CD4-positive, alpha-beta T cell (primary cell): ENCODE measurements around the gene GTF2IRD1. TPM values are rescaled to one million over a fixed set of nuclear protein-coding genes. Genes with fewer than 3 reads are reported as not detected.
"Not testable (repeated sequence)": the region's sequence is repeated elsewhere in the genome, so short reads cannot be mapped to it uniquely, and the experiment has no call there.

Experiments used
- ATAC-seq: fragments of 200-7000 bp; cut with Tn5 transposase; one replicate; pipeline ENCODE4 v1.10.0; 2022; ENCODE audit warnings: mild to moderate bottlenecking; ENCODE audit not compliant: poor library complexity
- CTCF ChIA-PET: fragments of 350-600 bp; sonication (Branson Sonifier 250); formaldehyde crosslinking; loops from one replicate; lab custom pipeline; 2021; ENCODE audit warnings: antibody characterized with exemption, inconsistent platforms; lab: Charles Lee
- POLR2A ChIA-PET: fragments of 350-600 bp; sonication (Branson Sonifier 250); formaldehyde crosslinking; loops from one replicate; lab custom pipeline; 2021; ENCODE audit warnings: antibody characterized with exemption, inconsistent platforms; lab: Charles Lee
- DNase-seq, 14 experiments: peaks; one replicate each; pipeline ENCODE4 v3.0.0-alpha.2; 2013 to 2020; ENCODE audit warnings: mixed read lengths in 2 of 14
- H3K27ac ChIP-seq, 2 donors: one replicate each; pipeline versions ENCODE4 v1.5.1 to v1.7.0; 2013; ENCODE audit warnings: low read length in 2 of 2, low read depth in 1 of 2, mild to moderate bottlenecking in 1 of 2
- H3K27me3 ChIP-seq, 2 experiments: 1 replicate in 1 of 2; 2 replicates in 1 of 2; pipeline versions ENCODE4 v1.6.1 to v1.7.0; 2013; ENCODE audit warnings: low read length in 2 of 2, control low read depth in 1 of 2, mild to moderate bottlenecking in 1 of 2, moderate library complexity in 1 of 2; ENCODE audit not compliant: insufficient read depth in 2 of 2, control insufficient read depth in 1 of 2
- H3K36me3 ChIP-seq: one replicate; pipeline ENCODE4 v1.6.1; 2013; ENCODE audit warnings: low read length, control low read depth; ENCODE audit not compliant: insufficient read depth
- H3K4me1 ChIP-seq: one replicate; pipeline ENCODE4 v1.6.1; 2013; ENCODE audit warnings: low read length, control low read depth; ENCODE audit not compliant: insufficient read depth
- H3K4me3 ChIP-seq: one replicate; pipeline ENCODE4 v1.5.1; 2013; ENCODE audit warnings: mild to moderate bottlenecking, low read length, moderate library complexity
- H3K9me3 ChIP-seq, 2 experiments: 1 replicate in 1 of 2; 2 replicates in 1 of 2; pipeline versions ENCODE4 v1.6.1 to v1.7.0; 2013; ENCODE audit warnings: low read length in 2 of 2, mild to moderate bottlenecking in 2 of 2, control low read depth in 1 of 2, moderate library complexity in 1 of 2; ENCODE audit not compliant: control insufficient read depth in 1 of 2, insufficient read depth in 1 of 2
- H3K27ac Mint-ChIP-seq: one replicate; pipeline ENCODE4 v1.8.0; 2020; ENCODE audit warnings: mixed read lengths
- H3K27me3 Mint-ChIP-seq: one replicate; pipeline ENCODE4 v1.8.0; 2021; ENCODE audit warnings: mixed read lengths
- H3K36me3 Mint-ChIP-seq: one replicate; pipeline ENCODE4 v1.8.0; 2021; ENCODE audit warnings: low read depth, mixed read lengths
- H3K4me1 Mint-ChIP-seq: one replicate; pipeline ENCODE4 v1.8.0; 2021; ENCODE audit warnings: low read depth, mixed read lengths
- H3K4me3 Mint-ChIP-seq: one replicate; pipeline ENCODE4 v1.8.0; 2020; ENCODE audit warnings: mild to moderate bottlenecking, mixed read lengths
- H3K9me3 Mint-ChIP-seq: one replicate; pipeline ENCODE4 v1.8.0; 2020; ENCODE audit warnings: mixed read lengths
- intact Hi-C, 2 experiments: fragments of 100-400 bp; cut with DNase I in 1 of 2; cut with micrococcal nuclease in 1 of 2; formaldehyde crosslinking; loops; one replicate each; pipeline versions ENCODE4 v1.15.1 to v1.9.0; 2023 to 2025; cut with DNase I, micrococcal nuclease
- total RNA-seq, 174 experiments: library from RNA in 2 of 174; stranded (reverse) in 2 of 174; gene quantifications; one replicate each; pipeline ENCODE4 v1.2.3 and lab custom pipeline; 2021 to 2026
- TF ChIP-seq, protein P1 (sequence below): fragments of 200-600 bp; IDR thresholded peaks from one replicate; pipeline ENCODE4 v1.8.0; 2022; ENCODE audit warnings: antibody characterized with exemption, mild to moderate bottlenecking

The GTF2IRD1 gene
- total RNA-seq, 2 experiments from 2014 or later: 0.74 to 1.2 TPM

DNA sequence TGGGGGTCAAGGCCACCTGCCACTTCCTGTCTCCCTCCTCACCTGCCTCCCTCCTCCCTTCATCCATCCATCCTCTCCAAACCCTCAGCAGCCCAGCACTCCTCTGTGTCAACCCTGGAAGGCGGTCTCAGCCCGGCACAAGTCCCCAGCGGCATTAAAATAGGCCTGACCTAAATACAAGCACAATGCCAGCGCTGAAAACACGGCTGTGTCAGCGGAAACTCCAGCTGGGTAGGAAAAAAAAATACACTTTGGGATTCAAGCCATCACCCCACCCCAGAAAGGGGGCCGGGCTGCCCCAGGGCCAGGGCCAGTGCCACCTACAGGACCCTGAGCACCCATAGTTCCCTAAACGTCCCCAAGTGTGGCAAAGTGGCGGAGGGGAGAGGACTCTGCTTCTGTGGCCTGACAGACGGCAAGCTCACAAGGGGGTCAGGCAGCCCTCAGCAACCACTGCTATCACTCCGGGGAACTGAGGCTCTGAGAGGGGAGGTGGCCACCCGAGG, 22.7 kb upstream of the GTF2IRD1 start:
- no peaks in the 10 kb centered on the region for H3K4me1 ChIP-seq
- Mint-ChIP-seq H3K27ac (no peak overlapping the region), H3K9me3 (no peaks in the 10 kb centered on the region), H3K4me3 (no peak overlapping the region), H3K4me1 (no peaks in the 10 kb centered on the region), H3K36me3 (no peaks in the 10 kb centered on the region), H3K27me3 (no peaks in the 10 kb centered on the region)
- H3K9me3 ChIP-seq: peaks cover 0 to 8% of the 10 kb centered on the region in 2 experiments
- intact Hi-C loops: no loop called here
- H3K4me3 ChIP-seq: no peak overlapping the region
- ChIA-PET POLR2A (no interaction called here), CTCF (no interaction called here)
- no peaks in the 10 kb centered on the region for H3K36me3 ChIP-seq
- DNase-seq (no peak), ATAC-seq (no peak)
- TF ChIP-seq, protein P1, sequence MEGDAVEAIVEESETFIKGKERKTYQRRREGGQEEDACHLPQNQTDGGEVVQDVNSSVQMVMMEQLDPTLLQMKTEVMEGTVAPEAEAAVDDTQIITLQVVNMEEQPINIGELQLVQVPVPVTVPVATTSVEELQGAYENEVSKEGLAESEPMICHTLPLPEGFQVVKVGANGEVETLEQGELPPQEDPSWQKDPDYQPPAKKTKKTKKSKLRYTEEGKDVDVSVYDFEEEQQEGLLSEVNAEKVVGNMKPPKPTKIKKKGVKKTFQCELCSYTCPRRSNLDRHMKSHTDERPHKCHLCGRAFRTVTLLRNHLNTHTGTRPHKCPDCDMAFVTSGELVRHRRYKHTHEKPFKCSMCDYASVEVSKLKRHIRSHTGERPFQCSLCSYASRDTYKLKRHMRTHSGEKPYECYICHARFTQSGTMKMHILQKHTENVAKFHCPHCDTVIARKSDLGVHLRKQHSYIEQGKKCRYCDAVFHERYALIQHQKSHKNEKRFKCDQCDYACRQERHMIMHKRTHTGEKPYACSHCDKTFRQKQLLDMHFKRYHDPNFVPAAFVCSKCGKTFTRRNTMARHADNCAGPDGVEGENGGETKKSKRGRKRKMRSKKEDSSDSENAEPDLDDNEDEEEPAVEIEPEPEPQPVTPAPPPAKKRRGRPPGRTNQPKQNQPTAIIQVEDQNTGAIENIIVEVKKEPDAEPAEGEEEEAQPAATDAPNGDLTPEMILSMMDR: no peak
- H3K27ac ChIP-seq: no peak overlapping the region
- H3K27me3 ChIP-seq: no peaks in the 10 kb centered on the region

DNA sequence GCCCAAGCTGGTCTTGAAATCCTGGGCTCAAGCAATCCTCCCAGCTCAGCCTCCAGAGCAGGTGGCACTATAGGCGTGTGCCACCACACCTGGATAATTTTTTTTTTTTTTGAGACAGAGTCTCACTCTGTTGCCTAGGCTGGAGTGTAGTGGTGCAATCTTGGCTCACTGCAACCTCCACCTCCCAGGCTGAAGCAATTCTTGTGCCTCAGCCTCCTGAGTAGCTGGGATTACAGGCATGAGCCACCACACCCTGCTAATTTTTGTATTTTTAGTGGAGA, 16.5 kb upstream of the GTF2IRD1 start:
- H3K4me1 Mint-ChIP-seq, H3K36me3 Mint-ChIP-seq, H3K27me3 ChIP-seq, H3K36me3 ChIP-seq, H3K27me3 Mint-ChIP-seq, ATAC-seq, POLR2A ChIA-PET, H3K27ac ChIP-seq, CTCF ChIA-PET, H3K4me3 Mint-ChIP-seq, H3K27ac Mint-ChIP-seq, H3K9me3 Mint-ChIP-seq, intact Hi-C loops, H3K4me1 ChIP-seq, H3K4me3 ChIP-seq, DNase-seq: not testable (repeated sequence)
- H3K9me3 ChIP-seq: peaks cover 7 to 31% of the 10 kb centered on the region in 2 experiments

DNA sequence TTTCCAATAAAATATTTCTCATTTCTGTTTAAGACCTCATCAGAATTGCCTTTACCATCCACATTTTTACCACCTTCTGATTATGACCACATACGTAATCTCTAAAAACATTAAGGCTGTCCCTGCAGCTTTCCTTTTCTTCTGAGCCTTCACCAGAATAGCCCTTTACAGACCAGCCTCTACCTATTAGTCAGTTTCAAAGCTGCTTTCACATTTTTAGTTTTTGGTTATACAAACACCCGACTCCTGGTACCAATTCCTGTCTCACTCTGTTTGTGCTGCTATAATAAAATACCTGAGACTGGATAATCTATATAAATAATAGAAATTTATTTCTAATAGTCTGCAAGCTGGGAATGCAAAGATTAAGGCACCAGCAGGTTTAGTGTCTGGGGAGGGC, 15.4 kb upstream of the GTF2IRD1 start:
- DNase-seq (no peak), ATAC-seq (no peak)
- Histone ChIP-seq H3K27me3 (no peaks in the 10 kb centered on the region), H3K4me3 (no peak overlapping the region), H3K27ac (no peak overlapping the region), H3K4me1 (no peaks in the 10 kb centered on the region), H3K36me3 (no peaks in the 10 kb centered on the region), H3K9me3 (peaks cover 7 to 31% of the 10 kb centered on the region in 2 experiments)
- H3K27me3 Mint-ChIP-seq: no peaks in the 10 kb centered on the region
- H3K4me1 Mint-ChIP-seq: no peaks in the 10 kb centered on the region
- H3K9me3 Mint-ChIP-seq: no peaks in the 10 kb centered on the region
- no peak overlapping the region for H3K27ac Mint-ChIP-seq
- no peak overlapping the region for H3K4me3 Mint-ChIP-seq
- no peaks in the 10 kb centered on the region for H3K36me3 Mint-ChIP-seq
- intact Hi-C loops: no loop called here
- CTCF ChIA-PET: no interaction called here
- TF ChIP-seq, protein P1: no peak
- POLR2A ChIA-PET: no interaction called here

DNA sequence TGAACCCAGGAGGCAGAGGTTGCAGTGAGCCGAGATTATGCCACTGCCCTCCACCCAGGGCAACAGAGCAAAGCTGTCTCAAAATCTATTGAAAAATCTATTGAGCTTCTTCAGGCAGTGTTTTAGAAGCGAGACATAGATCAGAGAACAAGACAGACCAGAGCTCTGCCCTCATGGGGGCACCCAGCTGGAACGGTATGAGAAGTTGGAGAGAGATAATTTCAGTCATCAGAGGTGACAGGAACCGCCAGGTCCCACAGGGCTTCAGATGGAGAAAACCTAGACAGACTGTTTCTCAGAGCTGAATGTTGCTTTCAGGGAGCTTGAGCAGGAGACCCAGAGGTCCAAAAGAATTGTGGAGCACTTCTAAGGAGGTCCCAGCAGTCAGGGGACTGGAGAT, 14.2 kb upstream of the GTF2IRD1 start:
- ChIA-PET CTCF (no interaction called here), POLR2A (no interaction called here)
- TF ChIP-seq, protein P1: no peak
- Mint-ChIP-seq H3K9me3 (no peaks in the 10 kb centered on the region), H3K27me3 (no peaks in the 10 kb centered on the region), H3K36me3 (no peaks in the 10 kb centered on the region), H3K27ac (no peak overlapping the region), H3K4me3 (no peak overlapping the region), H3K4me1 (no peaks in the 10 kb centered on the region)
- Histone ChIP-seq H3K36me3 (no peaks in the 10 kb centered on the region), H3K9me3 (peaks cover 7 to 31% of the 10 kb centered on the region in 2 experiments), H3K27me3 (no peaks in the 10 kb centered on the region), H3K4me3 (no peak overlapping the region), H3K27ac (no peak overlapping the region), H3K4me1 (no peaks in the 10 kb centered on the region)
- intact Hi-C loops: no loop called here
- ATAC-seq: no peak
- no peak for DNase-seq

DNA sequence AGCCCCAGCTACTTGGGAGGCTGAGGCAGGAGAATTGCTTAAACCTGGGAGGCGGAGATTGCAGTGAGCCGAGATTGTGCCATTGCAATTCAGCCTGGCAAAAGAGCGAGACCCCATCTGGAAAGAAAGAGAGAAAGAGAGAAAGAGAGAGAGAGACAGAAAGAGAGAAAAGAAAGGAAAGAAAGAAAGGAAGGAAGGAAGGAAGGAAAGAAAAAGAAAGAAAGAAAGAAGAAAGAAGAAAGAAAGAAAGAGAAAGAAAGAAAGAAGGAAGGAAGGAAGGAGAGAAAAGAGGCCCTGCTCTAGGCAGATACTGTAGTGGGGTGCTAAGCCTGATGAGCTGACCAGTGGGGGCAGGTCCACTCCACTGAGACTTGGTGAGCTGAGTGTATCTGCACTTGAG, 13.6 kb upstream of the GTF2IRD1 start:
- H3K27ac ChIP-seq, H3K4me1 ChIP-seq, H3K27me3 ChIP-seq, H3K9me3 Mint-ChIP-seq, DNase-seq, H3K36me3 Mint-ChIP-seq, H3K4me1 Mint-ChIP-seq, H3K27me3 Mint-ChIP-seq, H3K4me3 Mint-ChIP-seq, ATAC-seq, H3K27ac Mint-ChIP-seq, CTCF ChIA-PET, H3K36me3 ChIP-seq, H3K4me3 ChIP-seq, POLR2A ChIA-PET, intact Hi-C loops: not testable (repeated sequence)
- H3K9me3 ChIP-seq: peaks cover 7 to 31% of the 10 kb centered on the region in 2 experiments
